Measurements from ENCODE around the gene ADARB2. TPM values are rescaled to one million over a fixed set of nuclear protein-coding genes. Genes with fewer than 3 reads are reported as not detected.

Gene ADARB2
- total and polyA plus RNA-seq, 7 experiments from 2014 or later = 0.05 to 13.6 (median 6.3) TPM; not detected in 3

DNA sequence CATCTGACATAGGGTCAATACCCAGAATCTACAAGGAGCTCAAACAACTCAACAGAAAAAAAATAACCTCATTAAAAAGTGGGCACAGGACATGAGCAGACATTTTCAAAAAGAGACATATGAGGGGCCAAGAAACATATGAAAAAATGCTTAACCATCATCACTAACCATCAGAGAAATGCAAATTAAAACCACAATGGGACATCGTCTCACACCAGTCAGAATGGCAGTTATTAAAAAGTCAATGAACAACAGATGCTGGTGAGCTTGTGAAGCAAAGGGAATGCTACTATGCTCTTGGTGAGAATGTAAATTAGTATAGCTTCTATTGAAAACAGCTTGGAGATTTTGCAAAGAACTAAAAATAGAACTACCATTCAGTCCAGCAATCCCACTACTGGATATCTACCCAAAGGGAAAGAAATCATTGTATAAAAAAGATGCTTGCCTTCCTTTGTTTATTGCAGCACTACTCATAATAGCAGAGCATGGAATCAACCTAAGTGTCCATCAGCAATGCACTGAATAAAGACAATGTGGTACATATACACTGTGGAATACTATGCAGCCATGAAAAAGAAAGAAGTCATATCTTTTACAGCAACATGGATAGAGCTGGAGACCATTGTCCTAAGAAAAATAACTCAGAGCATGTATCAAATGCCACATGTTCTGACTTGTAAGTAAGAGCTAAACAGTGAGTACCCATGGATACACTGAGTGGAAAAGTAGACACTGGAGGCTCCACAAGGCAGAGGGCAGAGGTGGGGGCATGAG lies 139.8 kb downstream of the ADARB2 start:
- H3K36me3 Mint-ChIP-seq = no peaks in the 10 kb centered on the region
- H3K27ac ChIP-seq (ENCODE audit: low read depth, low read length) = no peak overlapping the region
- H3K9me3 ChIP-seq (ENCODE audit: control insufficient read depth in 2 of 3, low read length in 3 of 3) = no peaks in the 10 kb centered on the region
- no peaks in the 10 kb centered on the region for H3K36me3 ChIP-seq (ENCODE audit: control insufficient read depth in 2 of 3, insufficient read depth in 3 of 3, low read length in 3 of 3)
- H3K27me3 Mint-ChIP-seq = peaks cover 0 to 17% (median 7%) of the 10 kb centered on the region in 5 donors
- H3K9me3 Mint-ChIP-seq = peaks cover 0 to 3% (median 0%) of the 10 kb centered on the region in 11 donors
- ChIA-PET CTCF (no interaction called here), POLR2A (no interaction called here)
- H3K27me3 ChIP-seq (ENCODE audit: control insufficient read depth in 2 of 2, insufficient read depth in 2 of 2, low read length in 2 of 2) = no peaks in the 10 kb centered on the region
- ATAC-seq (no peak), DNase-seq (no peak)
- intact Hi-C loops (cut with micrococcal nuclease) = no loop called here
- no peaks in the 10 kb centered on the region for H3K4me1 Mint-ChIP-seq
- peak overlapping the region in 1 of 9 donors; percentile 57 for H3K27ac Mint-ChIP-seq
- no peak overlapping the region for H3K4me3 ChIP-seq (ENCODE audit: low read length)
- no peak overlapping the region for H3K4me3 Mint-ChIP-seq
- H3K4me1 ChIP-seq (ENCODE audit: control insufficient read depth in 2 of 2, insufficient read depth in 2 of 2, low read length in 2 of 2) = no peaks in the 10 kb centered on the region

- H3K4me3 Mint-ChIP-seq = peak overlapping the region in 1 of 10 donors; percentile 4
- H3K9me3 Mint-ChIP-seq = peaks cover 0 to 3% (median 0%) of the 10 kb centered on the region in 11 donors
- no peaks in the 10 kb centered on the region for H3K27me3 ChIP-seq (ENCODE audit: control insufficient read depth in 2 of 2, insufficient read depth in 2 of 2, low read length in 2 of 2)
- peaks cover 0 to 17% (median 7%) of the 10 kb centered on the region in 5 donors for H3K27me3 Mint-ChIP-seq
- CTCF ChIA-PET = no interaction called here
- intact Hi-C loops (cut with micrococcal nuclease) = no loop called here
- no peaks in the 10 kb centered on the region for H3K4me1 ChIP-seq (ENCODE audit: control insufficient read depth in 2 of 2, insufficient read depth in 2 of 2, low read length in 2 of 2)
- H3K36me3 Mint-ChIP-seq = no peaks in the 10 kb centered on the region
- H3K27ac ChIP-seq (ENCODE audit: low read depth, low read length) = no peak overlapping the region
- ATAC-seq (no peak), DNase-seq (no peak)
- POLR2A ChIA-PET = no interaction called here
- H3K4me3 ChIP-seq (ENCODE audit: low read length) = no peak overlapping the region
- H3K4me1 Mint-ChIP-seq = no peaks in the 10 kb centered on the region
- no peaks in the 10 kb centered on the region for H3K36me3 ChIP-seq (ENCODE audit: control insufficient read depth in 2 of 3, insufficient read depth in 3 of 3, low read length in 3 of 3)
- no peaks in the 10 kb centered on the region for H3K9me3 ChIP-seq (ENCODE audit: control insufficient read depth in 2 of 3, low read length in 3 of 3)
- H3K27ac Mint-ChIP-seq = no peak overlapping the region
Observed at GRCh38 chr10:1596482-1597099, 140.7 kb downstream of the ADARB2 start.

- no peak overlapping the region for H3K4me3 Mint-ChIP-seq
- Histone ChIP-seq H3K36me3 (ENCODE audit: control insufficient read depth in 2 of 3, insufficient read depth in 3 of 3, low read length in 3 of 3) (no peaks in the 10 kb centered on the region), H3K4me3 (ENCODE audit: low read length) (no peak overlapping the region), H3K27ac (ENCODE audit: low read depth, low read length) (no peak overlapping the region), H3K4me1 (ENCODE audit: control insufficient read depth in 2 of 2, insufficient read depth in 2 of 2, low read length in 2 of 2) (no peaks in the 10 kb centered on the region), H3K9me3 (ENCODE audit: control insufficient read depth in 2 of 3, low read length in 3 of 3) (no peaks in the 10 kb centered on the region), H3K27me3 (ENCODE audit: control insufficient read depth in 2 of 2, insufficient read depth in 2 of 2, low read length in 2 of 2) (no peaks in the 10 kb centered on the region)
- peaks cover 0 to 17% (median 7%) of the 10 kb centered on the region in 5 donors for H3K27me3 Mint-ChIP-seq
- peaks cover 0 to 3% (median 0%) of the 10 kb centered on the region in 11 donors for H3K9me3 Mint-ChIP-seq
- intact Hi-C loops (cut with micrococcal nuclease) = no loop called here
- no peaks in the 10 kb centered on the region for H3K36me3 Mint-ChIP-seq
- POLR2A ChIA-PET = no interaction called here
- ATAC-seq (no peak), DNase-seq (no peak)
- CTCF ChIA-PET = no interaction called here
- no peak overlapping the region for H3K27ac Mint-ChIP-seq
- H3K4me1 Mint-ChIP-seq = no peaks in the 10 kb centered on the region
Observed at GRCh38 chr10:1595726-1596125, 141.6 kb downstream of the ADARB2 start.

DNA sequence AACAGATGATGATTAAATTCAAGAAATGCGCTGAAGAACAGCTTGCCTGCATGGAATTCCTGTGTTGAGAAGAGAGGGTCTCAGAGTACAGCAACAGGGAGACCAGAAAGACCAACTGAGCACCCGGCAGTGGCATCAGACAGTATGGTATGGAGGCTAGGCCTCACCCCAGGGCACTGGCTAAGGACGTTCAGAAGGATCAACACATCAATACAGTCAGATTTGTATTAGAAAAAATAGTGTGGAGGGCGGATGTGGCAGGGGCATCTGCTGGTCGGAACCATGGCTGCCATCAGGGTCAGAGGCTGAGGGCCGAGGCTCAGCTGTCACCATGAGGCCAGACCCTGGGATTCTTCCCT lies 142.1 kb downstream of the ADARB2 start:
- Histone ChIP-seq H3K36me3 (ENCODE audit: control insufficient read depth in 2 of 3, insufficient read depth in 3 of 3, low read length in 3 of 3) (no peaks in the 10 kb centered on the region), H3K9me3 (ENCODE audit: control insufficient read depth in 2 of 3, low read length in 3 of 3) (no peaks in the 10 kb centered on the region), H3K27ac (ENCODE audit: low read depth, low read length) (no peak overlapping the region), H3K27me3 (ENCODE audit: control insufficient read depth in 2 of 2, insufficient read depth in 2 of 2, low read length in 2 of 2) (no peaks in the 10 kb centered on the region), H3K4me1 (ENCODE audit: control insufficient read depth in 2 of 2, insufficient read depth in 2 of 2, low read length in 2 of 2) (no peaks in the 10 kb centered on the region), H3K4me3 (ENCODE audit: low read length) (no peak overlapping the region)
- intact Hi-C loops (cut with micrococcal nuclease) = no loop called here
- CTCF ChIA-PET = no interaction called here
- no peak for DNase-seq
- ATAC-seq = no peak
- H3K36me3 Mint-ChIP-seq = no peaks in the 10 kb centered on the region
- no peaks in the 10 kb centered on the region for H3K4me1 Mint-ChIP-seq
- H3K27me3 Mint-ChIP-seq = peaks cover 0 to 17% (median 7%) of the 10 kb centered on the region in 5 donors
- peaks cover 0 to 3% (median 0%) of the 10 kb centered on the region in 11 donors for H3K9me3 Mint-ChIP-seq
- no peak overlapping the region for H3K27ac Mint-ChIP-seq
- POLR2A ChIA-PET = no interaction called here
- H3K4me3 Mint-ChIP-seq = no peak overlapping the region

DNA sequence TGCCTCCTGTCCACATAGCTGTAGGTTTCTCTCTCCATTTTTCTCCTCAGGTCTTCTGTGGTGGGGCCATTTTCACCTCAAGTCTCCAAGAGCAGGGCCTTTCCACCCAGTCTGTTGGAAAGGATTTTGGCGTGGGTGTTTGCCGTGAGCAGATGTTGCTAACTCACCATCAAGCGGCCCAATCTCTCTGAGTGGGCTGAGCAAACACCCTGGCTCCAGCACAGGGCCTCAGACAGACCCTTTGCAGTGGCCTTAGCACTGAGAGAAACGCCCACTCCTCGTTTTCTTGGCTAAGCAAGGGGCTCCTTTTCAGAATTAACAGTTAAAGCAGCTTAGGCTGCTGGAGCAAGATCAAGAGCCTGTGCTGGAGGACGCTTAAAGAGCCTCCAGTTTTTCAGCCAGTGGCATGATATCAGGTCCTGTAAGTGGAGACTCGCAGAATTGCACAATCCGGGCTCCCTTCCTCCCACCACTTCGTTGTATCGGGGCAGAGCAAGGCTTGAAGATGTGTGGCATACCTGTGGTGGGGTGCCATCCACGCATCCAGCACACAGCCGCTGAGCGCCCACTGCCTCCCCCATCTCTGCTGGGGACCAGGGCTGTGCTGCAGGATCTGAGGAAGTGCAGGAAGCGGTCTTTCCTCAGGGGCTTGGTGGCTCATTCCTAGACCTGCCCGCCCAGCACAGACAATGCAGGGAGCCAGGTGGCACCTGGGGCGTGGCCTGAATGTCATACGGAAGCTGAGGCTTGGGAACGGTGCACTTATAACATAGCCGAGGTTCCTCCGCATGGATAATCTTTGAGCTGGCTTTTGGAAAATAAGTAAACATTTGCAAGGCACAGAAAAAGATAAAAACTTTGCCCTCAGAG lies 142.7 kb downstream of the ADARB2 start:
- H3K4me3 ChIP-seq (ENCODE audit: low read length) = no peak overlapping the region
- Mint-ChIP-seq H3K36me3 (no peaks in the 10 kb centered on the region), H3K27ac (no peak overlapping the region), H3K9me3 (peaks cover 0 to 3% (median 0%) of the 10 kb centered on the region in 11 donors), H3K4me3 (no peak overlapping the region), H3K4me1 (no peaks in the 10 kb centered on the region), H3K27me3 (peaks cover 0 to 17% (median 7%) of the 10 kb centered on the region in 5 donors)
- ATAC-seq = no peak
- no peaks in the 10 kb centered on the region for H3K27me3 ChIP-seq (ENCODE audit: control insufficient read depth in 2 of 2, insufficient read depth in 2 of 2, low read length in 2 of 2)
- no peak for DNase-seq
- no peaks in the 10 kb centered on the region for H3K4me1 ChIP-seq (ENCODE audit: control insufficient read depth in 2 of 2, insufficient read depth in 2 of 2, low read length in 2 of 2)
- no peaks in the 10 kb centered on the region for H3K9me3 ChIP-seq (ENCODE audit: control insufficient read depth in 2 of 3, low read length in 3 of 3)
- no peaks in the 10 kb centered on the region for H3K36me3 ChIP-seq (ENCODE audit: control insufficient read depth in 2 of 3, insufficient read depth in 3 of 3, low read length in 3 of 3)
- ChIA-PET POLR2A (no interaction called here), CTCF (no interaction called here)
- no peak overlapping the region for H3K27ac ChIP-seq (ENCODE audit: low read depth, low read length)
- intact Hi-C loops (cut with micrococcal nuclease) = no loop called here

DNA sequence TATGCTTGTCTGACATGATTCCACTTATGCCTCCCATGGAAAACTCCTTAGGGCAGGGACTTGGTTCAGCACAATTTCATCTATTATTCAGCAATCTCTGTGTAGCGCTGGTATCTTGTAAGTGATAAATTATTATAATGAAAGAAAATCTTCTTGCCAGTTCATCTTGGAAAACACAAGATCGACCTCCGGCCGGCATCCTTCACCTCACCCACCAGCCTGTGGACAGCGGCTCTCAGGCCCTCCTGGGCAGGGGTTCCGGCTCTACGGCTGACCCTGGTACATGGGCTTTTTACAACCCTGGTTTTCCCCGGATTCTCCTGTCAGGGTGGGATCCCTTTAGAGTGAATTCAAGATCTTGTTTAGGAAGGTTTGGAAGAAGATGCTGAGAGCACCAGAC lies 145.6 kb downstream of the ADARB2 start:
- H3K9me3 ChIP-seq (ENCODE audit: control insufficient read depth in 2 of 3, low read length in 3 of 3) = no peaks in the 10 kb centered on the region
- Mint-ChIP-seq H3K4me1 (no peaks in the 10 kb centered on the region), H3K4me3 (no peak overlapping the region), H3K27me3 (peaks cover 0 to 13% (median 7%) of the 10 kb centered on the region in 5 donors), H3K36me3 (no peaks in the 10 kb centered on the region), H3K27ac (no peak overlapping the region), H3K9me3 (peaks cover 0 to 18% (median 8%) of the 10 kb centered on the region in 11 donors)
- no peaks in the 10 kb centered on the region for H3K27me3 ChIP-seq (ENCODE audit: control insufficient read depth in 2 of 2, insufficient read depth in 2 of 2, low read length in 2 of 2)
- H3K36me3 ChIP-seq (ENCODE audit: control insufficient read depth in 2 of 3, insufficient read depth in 3 of 3, low read length in 3 of 3) = no peaks in the 10 kb centered on the region
- no peaks in the 10 kb centered on the region for H3K4me1 ChIP-seq (ENCODE audit: control insufficient read depth in 2 of 2, insufficient read depth in 2 of 2, low read length in 2 of 2)
- H3K4me3 ChIP-seq (ENCODE audit: low read length) = no peak overlapping the region
- intact Hi-C loops (cut with micrococcal nuclease) = no loop called here
- CTCF ChIA-PET = no interaction called here
- DNase-seq = no peak
- ATAC-seq = no peak
- POLR2A ChIA-PET = no interaction called here
- H3K27ac ChIP-seq (ENCODE audit: low read depth, low read length) = no peak overlapping the region

Measured in naive thymus-derived CD4-positive, alpha-beta T cell (primary cell).